GM13976 (cell line): ENCODE measurements around the gene JHY.

ENCODE experiments used
- DNase-seq: peaks from one replicate; pipeline ENCODE4 v3.0.0; 2012; ENCODE audit warnings: low spot score
- CTCF ChIP-seq: IDR thresholded peaks from 2 replicates; pipeline ENCODE4 v1.5.1; 2012; ENCODE audit warnings: borderline replicate concordance, mild to moderate bottlenecking; ENCODE audit not compliant: insufficient read depth; ENCODE audit errors: extremely low read depth, missing control alignments, control extremely low read depth
- in situ Hi-C: fragments of 300-500 bp; cut with MboI; formaldehyde crosslinking; loops from one replicate; pipeline ENCODE4 v1.12.0; 2022; ENCODE audit warnings: low sequenced_read_pairs, mixed read lengths, inconsistent platforms; ENCODE audit not compliant: unreplicated experiment

Gene JHY

GRCh38 chr11:122998727-122999366, 116.3 kb downstream of the JHY start:
- no peak for TF ChIP-seq CTCF
- DNase-seq: no peak
- in situ Hi-C loops: no loop called here

- no peak for DNase-seq
- no peak for TF ChIP-seq CTCF
- in situ Hi-C loops: loop anchor here (25.0 kb wide), 1 partner anchor 388 kb away; no protein-coding TSS in a partner anchor
Measured at GRCh38 chr11:123000721-123001120, 118.2 kb downstream of the JHY start.

GRCh38 chr11:123006860-123007542, 124.4 kb downstream of the JHY start:
- DNase-seq: no peak
- TF ChIP-seq CTCF: no peak
- in situ Hi-C loops: loop anchor here (25.0 kb wide), 1 partner anchor 395 kb away; no protein-coding TSS in a partner anchor
